ENCODE results near the gene DAGLA.
A peak's percentile ranks its signal among the peaks of the same experiment; 100 is the strongest.

Gene DAGLA

GRCh38 chr11:61728066-61728939 lies 48.1 kb downstream of the DAGLA start:
- DNase-seq (ENCODE audit: low read depth in 2 of 2), result no peak

GRCh38 chr11:61728940-61729219 lies 48.7 kb downstream of the DAGLA start:
- DNase-seq (ENCODE audit: low read depth in 2 of 2), result no peak

GRCh38 chr11:61730240-61730994 lies 50.2 kb downstream of the DAGLA start:
- no peak for DNase-seq (ENCODE audit: low read depth in 2 of 2)

GRCh38 chr11:61731211-61731951 lies 51.2 kb downstream of the DAGLA start:
- no peak for DNase-seq (ENCODE audit: low read depth in 2 of 2)

GRCh38 chr11:61731952-61732675 lies 51.9 kb downstream of the DAGLA start:
- DNase-seq (ENCODE audit: low read depth in 2 of 2), result no peak

- no peak for DNase-seq (ENCODE audit: low read depth in 2 of 2)
Observed at GRCh38 chr11:61732705-61733104, 52.5 kb downstream of the DAGLA start.

- peak; percentile 20 to 34 for DNase-seq (ENCODE audit: low read depth in 2 of 2)
Observed at GRCh38 chr11:61733120-61733978, 53.2 kb downstream of the DAGLA start.

- DNase-seq (ENCODE audit: low read depth in 2 of 2), result no peak
Observed at GRCh38 chr11:61734767-61735166, 54.6 kb downstream of the DAGLA start.

GRCh38 chr11:61735391-61735790 lies 55.2 kb downstream of the DAGLA start:
- DNase-seq (ENCODE audit: low read depth in 2 of 2), result no peak

- no peak for DNase-seq (ENCODE audit: low read depth in 2 of 2)
Observed at GRCh38 chr11:61736310-61736709, 56.1 kb downstream of the DAGLA start.

GRCh38 chr11:61737131-61737530 lies 56.9 kb downstream of the DAGLA start:
- no peak for DNase-seq (ENCODE audit: low read depth in 2 of 2)

- DNase-seq (ENCODE audit: low read depth in 2 of 2), result no peak
Observed at GRCh38 chr11:61737636-61738386, 57.6 kb downstream of the DAGLA start.

- no peak for DNase-seq (ENCODE audit: low read depth in 2 of 2)
Observed at GRCh38 chr11:61738776-61739175, 58.6 kb downstream of the DAGLA start.

GRCh38 chr11:61739413-61739812 lies 59.2 kb downstream of the DAGLA start:
- no peak for DNase-seq (ENCODE audit: low read depth in 2 of 2)

- DNase-seq (ENCODE audit: low read depth in 2 of 2), result no peak
Observed at GRCh38 chr11:61739966-61740365, 59.8 kb downstream of the DAGLA start.

GRCh38 chr11:61742391-61742790 lies 62.2 kb downstream of the DAGLA start:
- no peak for DNase-seq (ENCODE audit: low read depth in 2 of 2)

- DNase-seq (ENCODE audit: low read depth in 2 of 2), result no peak
Observed at GRCh38 chr11:61743486-61744095, 63.4 kb downstream of the DAGLA start.

- no peak for DNase-seq (ENCODE audit: low read depth in 2 of 2)
Observed at GRCh38 chr11:61744181-61744580, 64.0 kb downstream of the DAGLA start.

- DNase-seq (ENCODE audit: low read depth in 2 of 2), result no peak
Observed at GRCh38 chr11:61744609-61745156, 64.5 kb downstream of the DAGLA start.

All from fibroblast of skin of left biceps (primary cell).